SU-DHL-6 (cell line): ENCODE measurements around the gene GDI2.

ENCODE experiments used
- H2AFZ ChIP-seq: fragments of 200-600 bp; sonication (generic); 2 replicates; pipeline ENCODE4 v1.6.1; 2014; ENCODE audit warnings: low read depth, mild to moderate bottlenecking, moderate library complexity, mixed read lengths, antibody characterized with exemption, low read length; ENCODE audit not compliant: severe bottlenecking
- H3F3A ChIP-seq: fragments of 200-600 bp; shearing (Covaris generic); 2 replicates; pipeline ENCODE4 v1.6.0; 2016; ENCODE audit warnings: antibody characterized with exemption, mild to moderate bottlenecking; ENCODE audit not compliant: insufficient read depth
- H3K27ac ChIP-seq: fragments of 200-600 bp; sonication (generic); 2 replicates; pipeline ENCODE4 v1.5.1; 2016; ENCODE audit warnings: low read depth, mild to moderate bottlenecking, low read length, moderate library complexity, mixed read lengths
- H3K27me3 ChIP-seq: fragments of 200-600 bp; sonication (generic), shearing (Covaris generic); 2 replicates; pipeline ENCODE4 v1.6.0; 2014; ENCODE audit warnings: mild to moderate bottlenecking, low read length
- H3K36me3 ChIP-seq: fragments of 200-600 bp; sonication (generic); 2 replicates; pipeline ENCODE4 v1.6.1; 2014; ENCODE audit warnings: mild to moderate bottlenecking, low read length, mixed read lengths
- H3K4me2 ChIP-seq: fragments of 300-600, 200-600 bp; shearing (Covaris generic), sonication (generic); 2 replicates; pipeline ENCODE4 v1.6.0; 2014; ENCODE audit warnings: low read length, low read depth, mild to moderate bottlenecking; ENCODE audit not compliant: poor library complexity, severe bottlenecking
- H3K4me3 ChIP-seq: fragments of 200-600 bp; sonication (generic); 2 replicates; pipeline ENCODE4 v1.5.1; 2014; ENCODE audit warnings: antibody characterized with exemption, low read length, mild to moderate bottlenecking, mixed read lengths; ENCODE audit not compliant: insufficient read depth, poor library complexity, severe bottlenecking
- H3K79me2 ChIP-seq: fragments of 200-600 bp; sonication (generic); 2 replicates; pipeline ENCODE4 v1.6.1; 2014; ENCODE audit warnings: mild to moderate bottlenecking, low read length, moderate library complexity; ENCODE audit not compliant: insufficient read depth
- H3K9ac ChIP-seq: fragments of 200-600 bp; sonication (generic); 2 replicates; pipeline ENCODE4 v1.7.0; 2014; ENCODE audit warnings: mild to moderate bottlenecking, low read length
- H3K9me2 ChIP-seq: fragments of 200-600 bp; sonication (generic); replicated peaks from 2 replicates; pipeline ENCODE4 v1.6.1; 2014; ENCODE audit warnings: low read length; ENCODE audit not compliant: insufficient read depth
- H3K9me3 ChIP-seq: fragments of 200-600 bp; sonication (generic); 2 replicates; pipeline ENCODE4 v1.6.1; 2014; ENCODE audit warnings: low read length, mixed read lengths; ENCODE audit not compliant: insufficient read depth
- H4K20me1 ChIP-seq: fragments of 200-600 bp; sonication (generic); 2 replicates; pipeline ENCODE4 v1.6.1; 2014; ENCODE audit warnings: low read depth, mild to moderate bottlenecking, antibody characterized with exemption, low read length, moderate library complexity, mixed read lengths
- CTCF ChIP-seq: fragments of 200-600 bp; sonication (generic); IDR thresholded peaks from one replicate; pipeline ENCODE4 v1.5.1; 2017; ENCODE audit warnings: antibody characterized with exemption, mild to moderate bottlenecking, low read length, moderate library complexity; ENCODE audit not compliant: insufficient read depth, poor library complexity, severe bottlenecking
- EZH2phosphoT487 ChIP-seq: fragments of 200-600 bp; sonication (generic), shearing (Covaris generic); conservative IDR thresholded peaks from 2 replicates; pipeline ENCODE4 v1.6.1; 2018; ENCODE audit warnings: mild to moderate bottlenecking, antibody characterized with exemption, low read length, moderate library complexity, mixed read lengths

GDI2 gene

GRCh38 chr10:5723692-5724091 is 89.5 kb downstream of the GDI2 start:
- H3K9me2 ChIP-seq: no peaks in the 10 kb centered on the region
- H3F3A ChIP-seq: peaks cover 50% of the 10 kb centered on the region; the same call in 1 of the 2 replicates
- H3K27me3 ChIP-seq: no peaks in the 10 kb centered on the region
- H3K9ac ChIP-seq: no peak overlapping the region
- H3K36me3 ChIP-seq: peaks cover 69% of the 10 kb centered on the region
- H3K79me2 ChIP-seq: peaks cover 58% of the 10 kb centered on the region
- peaks cover 24% of the 10 kb centered on the region for H4K20me1 ChIP-seq
- H2AFZ ChIP-seq: no peak overlapping the region
- peak overlapping the region; percentile 4; the same call in 1 of the 2 replicates for H3K27ac ChIP-seq
- H3K4me2 ChIP-seq: no peak overlapping the region
- H3K9me3 ChIP-seq: no peaks in the 10 kb centered on the region
- TF ChIP-seq CTCF: no peak
- TF ChIP-seq EZH2phosphoT487: no peak
- no peak overlapping the region for H3K4me3 ChIP-seq

GRCh38 chr10:5720182-5720581 is 93.1 kb downstream of the GDI2 start:
- Histone ChIP-seq H3K36me3 (peaks cover 49% of the 10 kb centered on the region), H3K27me3 (no peaks in the 10 kb centered on the region), H3K9me2 (no peaks in the 10 kb centered on the region), H3K9me3 (no peaks in the 10 kb centered on the region), H3F3A (peaks cover 59% of the 10 kb centered on the region), H3K9ac (no peak overlapping the region), H3K27ac (no peak overlapping the region), H3K4me3 (no peak overlapping the region), H3K4me2 (no peak overlapping the region), H4K20me1 (peaks cover 37% of the 10 kb centered on the region), H2AFZ (no peak overlapping the region), H3K79me2 (peaks cover 81% of the 10 kb centered on the region)
- TF ChIP-seq CTCF (no peak), EZH2phosphoT487 (no peak)

GRCh38 chr10:5719546-5719945 is 93.7 kb downstream of the GDI2 start:
- peaks cover 65% of the 10 kb centered on the region for H3F3A ChIP-seq
- no peaks in the 10 kb centered on the region for H3K27me3 ChIP-seq
- TF ChIP-seq EZH2phosphoT487 (no peak), CTCF (no peak)

More at GRCh38 chr10:5719546-5719945, 93.7 kb downstream of the GDI2 start:
- H3K9ac ChIP-seq: no peak overlapping the region
- peaks cover 37% of the 10 kb centered on the region for H4K20me1 ChIP-seq
- H3K9me3 ChIP-seq: no peaks in the 10 kb centered on the region
- H3K79me2 ChIP-seq: peaks cover 84% of the 10 kb centered on the region
- no peak overlapping the region for H3K4me2 ChIP-seq
- no peaks in the 10 kb centered on the region for H3K9me2 ChIP-seq
- no peak overlapping the region for H2AFZ ChIP-seq
- H3K36me3 ChIP-seq: peaks cover 46% of the 10 kb centered on the region
- no peak overlapping the region for H3K4me3 ChIP-seq
- H3K27ac ChIP-seq: no peak overlapping the region
